ENCODE results near the gene RHO. TPM values are rescaled to one million over a fixed set of nuclear protein-coding genes. Genes with fewer than 3 reads are reported as not detected.

RHO gene
- total RNA-seq, 1 experiment from 2014 or later = not detected

DNA sequence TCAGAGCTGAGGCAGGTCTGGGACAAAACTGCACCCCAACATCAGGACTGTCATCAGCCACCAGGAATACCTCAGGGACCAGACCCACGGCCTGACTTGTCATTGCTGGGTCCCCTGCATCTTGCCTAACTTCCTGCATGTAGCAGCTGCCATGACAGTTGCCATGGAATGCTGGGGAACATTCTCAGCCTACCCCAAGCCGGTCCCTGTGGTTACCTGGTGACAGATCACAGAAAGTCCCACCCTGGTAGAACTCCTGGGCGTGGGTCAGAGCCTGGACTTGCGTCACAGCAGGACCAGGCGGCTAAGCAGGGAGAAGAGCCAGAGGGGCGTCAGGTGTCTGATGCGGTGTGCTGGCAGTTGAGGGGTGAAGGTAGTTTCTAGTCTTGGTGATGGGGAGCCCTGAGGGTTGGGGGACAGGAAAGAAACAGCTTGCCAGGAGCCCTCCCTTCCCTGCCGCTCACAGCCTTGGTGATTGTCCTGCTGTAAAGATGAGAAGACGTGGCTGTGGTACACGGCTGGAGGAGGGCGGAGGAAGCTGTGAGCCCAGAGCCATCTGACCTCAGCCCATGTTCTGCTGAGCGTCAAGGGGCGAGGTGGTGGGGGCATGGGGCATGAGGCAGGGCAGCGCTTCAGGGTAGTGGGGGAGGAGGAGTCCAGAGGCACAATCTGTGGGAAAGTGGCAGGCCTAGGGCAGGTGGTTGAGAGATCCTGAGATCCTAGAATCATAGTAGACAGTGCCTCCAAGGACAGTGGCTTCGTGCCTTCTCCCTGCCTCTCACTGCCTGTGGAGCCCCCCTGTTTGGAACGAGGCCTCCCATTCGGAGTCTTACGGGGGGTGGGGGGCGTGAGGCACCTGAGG lies 19.9 kb downstream of the RHO start:
- intact Hi-C loops (cut with micrococcal nuclease; ENCODE audit: unreplicated experiment) (no loop called here), in situ Hi-C loops (cut with HindIII; ENCODE audit: low pct_unique_long_range_greater_than_20kb, low sequenced_read_pairs) (no loop called here)
- Histone ChIP-seq H3K9me3 (ENCODE audit: control insufficient read depth, insufficient read depth, low read depth, low read length) (no peaks in the 10 kb centered on the region), H3K36me3 (ENCODE audit: control insufficient read depth, insufficient read depth, low read length) (no peaks in the 10 kb centered on the region), H3K4me3 (ENCODE audit: low read depth in 2 of 2, low read length in 2 of 2) (no peak overlapping the region), H3K27ac (ENCODE audit: low read length) (no peak overlapping the region), H3K4me1 (ENCODE audit: control insufficient read depth, insufficient read depth, low read length) (no peaks in the 10 kb centered on the region), H3K27me3 (ENCODE audit: control insufficient read depth, insufficient read depth, low read length) (no peaks in the 10 kb centered on the region)
- DNase-seq (ENCODE audit: low read depth, low spot score) (no peak), ATAC-seq (no peak)
- no peak for TF ChIP-seq CTCF (IDR thresholded peaks at IDR 0.05)
- no peak for TF ChIP-seq REST (IDR thresholded peaks at IDR 0.05; ENCODE audit: insufficient read depth in 1 of 2, low read depth in 2 of 2, low read length in 1 of 2)
- no peak for TF ChIP-seq SIN3A (IDR thresholded peaks at IDR 0.05; ENCODE audit: borderline replicate concordance, insufficient read depth, low read depth, low read length)
- no peak for TF ChIP-seq TCF7L2 (IDR thresholded peaks at IDR 0.05; ENCODE audit: low read depth, low read length)
- no peak for TF ChIP-seq POLR2AphosphoS5 (IDR thresholded peaks at IDR 0.05; ENCODE audit: low read depth, low read length)
- ChIA-PET POLR2A (no interaction called here), CTCF (no interaction called here)
- BruUV-seq (replicated peaks) = no TSS peak

GRCh38 chr3:129549006-129549800 lies 20.8 kb downstream of the RHO start:
- ChIA-PET POLR2A (no interaction called here), CTCF (no interaction called here)
- no TSS peak for BruUV-seq (replicated peaks)
- TF ChIP-seq CTCF (IDR thresholded peaks at IDR 0.05) (no peak), POLR2AphosphoS5 (IDR thresholded peaks at IDR 0.05; ENCODE audit: low read depth, low read length) (no peak), REST (IDR thresholded peaks at IDR 0.05; ENCODE audit: insufficient read depth in 1 of 2, low read depth in 2 of 2, low read length in 1 of 2) (no peak), TCF7L2 (IDR thresholded peaks at IDR 0.05; ENCODE audit: low read depth, low read length) (no peak), SIN3A (IDR thresholded peaks at IDR 0.05; ENCODE audit: borderline replicate concordance, insufficient read depth, low read depth, low read length) (no peak)
- Histone ChIP-seq H3K36me3 (ENCODE audit: control insufficient read depth, insufficient read depth, low read length) (no peaks in the 10 kb centered on the region), H3K4me1 (ENCODE audit: control insufficient read depth, insufficient read depth, low read length) (no peaks in the 10 kb centered on the region), H3K9me3 (ENCODE audit: control insufficient read depth, insufficient read depth, low read depth, low read length) (no peaks in the 10 kb centered on the region), H3K27me3 (ENCODE audit: control insufficient read depth, insufficient read depth, low read length) (no peaks in the 10 kb centered on the region), H3K27ac (ENCODE audit: low read length) (no peak overlapping the region), H3K4me3 (ENCODE audit: low read depth in 2 of 2, low read length in 2 of 2) (no peak overlapping the region)
- in situ Hi-C loops (cut with HindIII; ENCODE audit: low pct_unique_long_range_greater_than_20kb, low sequenced_read_pairs) (no loop called here), intact Hi-C loops (cut with micrococcal nuclease; ENCODE audit: unreplicated experiment) (no loop called here)
- ATAC-seq (no peak), DNase-seq (ENCODE audit: low read depth, low spot score) (no peak)

Data from Panc1 (cell line).